ENCODE measurements around the gene URI1.

URI1 gene

GRCh38 chr19:30059741-30060457 lies 117.9 kb downstream of the URI1 start:
- no peak for DNase-seq (ENCODE audit: low read depth)

GRCh38 chr19:30060531-30061222 lies 118.6 kb downstream of the URI1 start:
- DNase-seq (ENCODE audit: low read depth) = no peak

DNA sequence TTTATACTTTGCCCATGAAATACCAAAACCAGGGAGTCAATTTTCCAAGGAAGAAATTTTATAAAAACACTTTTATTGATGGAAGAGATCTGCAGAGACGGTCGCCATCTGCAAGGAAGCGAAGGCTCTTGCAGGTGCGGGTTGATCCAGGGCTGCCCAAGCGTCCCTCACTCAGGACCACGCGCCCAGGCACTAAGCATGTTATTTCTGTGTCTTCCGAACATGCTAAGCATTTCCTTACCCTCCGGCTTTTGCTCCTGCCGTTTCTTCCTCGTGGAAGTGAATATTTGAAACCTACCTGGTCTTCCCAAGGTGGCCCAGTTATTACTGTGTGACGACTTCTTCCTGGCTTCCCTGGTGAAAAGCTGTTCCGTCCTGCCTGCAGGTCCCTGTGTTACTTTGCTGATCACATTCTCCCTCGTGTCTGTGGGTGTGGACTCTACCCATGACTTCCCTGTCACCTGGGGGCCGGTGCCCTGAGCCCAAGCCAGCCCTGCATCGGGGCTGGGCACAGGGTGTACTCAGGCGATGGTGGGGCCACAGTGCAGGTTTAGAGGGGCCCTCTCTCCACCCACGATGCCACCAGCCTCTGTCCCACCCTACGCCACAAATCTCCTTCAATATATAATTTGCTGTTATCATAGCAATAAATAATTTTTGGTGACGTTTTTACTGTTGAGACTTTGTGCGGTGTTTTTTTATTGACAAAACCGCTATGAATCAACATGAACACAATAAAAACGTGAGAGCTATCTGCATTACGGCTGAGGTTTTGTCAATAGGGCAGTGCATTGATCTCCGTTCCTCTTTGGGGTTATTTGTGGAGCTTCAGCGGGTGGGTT lies 119.4 kb downstream of the URI1 start:
- DNase-seq (ENCODE audit: low read depth) = no peak

GRCh38 chr19:30062065-30062906 lies 120.2 kb downstream of the URI1 start:
- no peak for DNase-seq (ENCODE audit: low read depth)

- no peak for DNase-seq (ENCODE audit: low read depth)
These were observed 121.0 kb downstream of the URI1 start for GRCh38 chr19:30062907-30063649.

DNA sequence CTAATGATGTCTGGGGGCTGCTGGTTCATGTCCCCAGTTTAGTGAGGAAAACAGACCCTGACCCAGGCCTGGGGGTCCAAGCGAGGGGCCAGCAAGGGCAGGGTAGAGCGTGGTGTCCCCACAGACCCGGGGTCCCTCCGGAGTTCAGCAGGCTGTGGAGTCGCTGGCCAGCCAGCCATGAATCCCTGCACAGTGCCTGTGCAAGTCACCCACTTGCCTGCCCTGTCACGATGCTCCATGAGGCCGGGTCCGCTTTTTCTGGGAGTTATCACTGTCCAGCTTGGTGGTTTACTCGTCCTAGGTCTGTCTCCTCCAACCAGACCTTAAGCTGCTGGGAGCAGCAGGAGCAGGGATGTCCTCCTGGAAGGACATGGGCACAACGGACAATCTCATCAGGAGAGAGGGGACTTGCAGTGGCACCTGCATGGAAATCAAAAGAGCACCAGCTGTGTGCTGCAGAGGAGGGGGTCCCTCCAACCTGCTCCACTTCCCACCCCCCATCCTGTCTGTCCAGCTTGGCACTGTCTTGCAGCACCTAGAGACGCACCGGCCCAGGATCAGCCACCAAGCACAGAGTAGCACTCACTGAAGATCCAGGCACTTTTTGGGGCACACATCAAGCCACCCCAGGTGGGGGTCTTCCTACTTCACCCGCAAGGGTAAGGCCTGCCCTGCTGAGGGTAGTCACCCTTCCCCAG lies 121.8 kb downstream of the URI1 start:
- DNase-seq (ENCODE audit: low read depth) = no peak

- no peak for DNase-seq (ENCODE audit: low read depth)
These were observed 122.3 kb downstream of the URI1 start for GRCh38 chr19:30064348-30064699.

- no peak for DNase-seq (ENCODE audit: low read depth)
These were observed 122.9 kb downstream of the URI1 start for GRCh38 chr19:30064771-30065494.

GRCh38 chr19:30065680-30066606 lies 123.9 kb downstream of the URI1 start:
- DNase-seq (ENCODE audit: low read depth) = no peak

Measured in activated T-helper 1 cell treated with Interleukin-2 at 50 U/mL for 16 hours (primary cell).